Posterior vena cava (tissue), 2 donors: ENCODE measurements around the gene ARHGAP45. TPM values are rescaled to one million over a fixed set of nuclear protein-coding genes. Genes with fewer than 3 reads are reported as not detected.
A peak's percentile ranks its signal among the peaks of the same experiment; 100 is the strongest.

Source experiments
- DNase-seq: peaks from one replicate; pipeline ENCODE4 v3.0.0-alpha.2; 2020; ENCODE audit warnings: low spot score
- intact Hi-C, 2 donors: fragments of 100-400 bp; cut with DNase I; formaldehyde crosslinking; loops; one replicate each; pipeline versions ENCODE4 v1.14.1 to v1.14.2; 2022 to 2023
- total RNA-seq, 2 donors: library from RNA; stranded (reverse); fragmentation: NEBNext Ultra II Directional; extraction: Animal tissue kit (Norgen Biotek cat#: 25700); gene quantifications; one replicate each; pipeline ENCODE4 v1.2.1, GENCODE V29; 2021
- donor health status: DM: yes; HTN: yes; CAD: no.
- donor health status: DM: yes; HTN: yes; CAD: no.

ARHGAP45 gene
- total RNA-seq, 2 donors from 2014 or later = 10.0 to 26.8 TPM

DNA sequence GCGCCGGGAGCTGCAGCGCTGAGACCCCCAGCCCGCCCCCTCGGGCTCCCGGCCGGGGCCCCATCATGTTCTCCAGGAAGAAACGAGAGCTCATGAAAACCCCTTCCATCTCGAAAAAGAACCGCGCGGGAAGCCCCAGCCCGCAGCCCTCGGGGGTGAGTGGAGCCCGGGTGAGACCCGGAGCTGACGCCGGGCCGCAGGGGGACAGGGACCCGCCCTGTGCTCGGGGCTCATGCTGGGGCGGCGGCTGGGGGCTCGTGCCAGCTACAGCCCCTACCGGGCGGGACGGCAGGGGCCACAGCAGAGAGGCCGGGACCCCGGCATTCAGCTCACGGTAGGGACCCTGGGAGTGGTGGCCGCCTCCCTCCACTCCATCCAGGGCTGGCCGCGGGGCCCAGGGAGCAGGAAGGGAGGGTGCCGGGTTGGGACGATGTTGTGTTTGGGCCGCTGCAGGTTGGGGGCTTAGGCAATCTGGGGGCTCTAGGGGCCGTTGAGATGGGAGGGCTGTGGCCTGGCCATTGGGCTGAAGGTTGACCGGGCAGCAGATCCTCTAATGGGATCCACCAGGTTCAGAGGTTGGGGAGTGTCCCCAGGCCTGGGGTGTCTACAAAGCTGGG, 482 bp downstream of the ARHGAP45 start:
- DNase-seq = no peak
- intact Hi-C loops = loop anchor here in 1 of 2 donors (1.0 kb wide), 1 partner anchor 37 kb away; no protein-coding TSS in a partner anchor

DNA sequence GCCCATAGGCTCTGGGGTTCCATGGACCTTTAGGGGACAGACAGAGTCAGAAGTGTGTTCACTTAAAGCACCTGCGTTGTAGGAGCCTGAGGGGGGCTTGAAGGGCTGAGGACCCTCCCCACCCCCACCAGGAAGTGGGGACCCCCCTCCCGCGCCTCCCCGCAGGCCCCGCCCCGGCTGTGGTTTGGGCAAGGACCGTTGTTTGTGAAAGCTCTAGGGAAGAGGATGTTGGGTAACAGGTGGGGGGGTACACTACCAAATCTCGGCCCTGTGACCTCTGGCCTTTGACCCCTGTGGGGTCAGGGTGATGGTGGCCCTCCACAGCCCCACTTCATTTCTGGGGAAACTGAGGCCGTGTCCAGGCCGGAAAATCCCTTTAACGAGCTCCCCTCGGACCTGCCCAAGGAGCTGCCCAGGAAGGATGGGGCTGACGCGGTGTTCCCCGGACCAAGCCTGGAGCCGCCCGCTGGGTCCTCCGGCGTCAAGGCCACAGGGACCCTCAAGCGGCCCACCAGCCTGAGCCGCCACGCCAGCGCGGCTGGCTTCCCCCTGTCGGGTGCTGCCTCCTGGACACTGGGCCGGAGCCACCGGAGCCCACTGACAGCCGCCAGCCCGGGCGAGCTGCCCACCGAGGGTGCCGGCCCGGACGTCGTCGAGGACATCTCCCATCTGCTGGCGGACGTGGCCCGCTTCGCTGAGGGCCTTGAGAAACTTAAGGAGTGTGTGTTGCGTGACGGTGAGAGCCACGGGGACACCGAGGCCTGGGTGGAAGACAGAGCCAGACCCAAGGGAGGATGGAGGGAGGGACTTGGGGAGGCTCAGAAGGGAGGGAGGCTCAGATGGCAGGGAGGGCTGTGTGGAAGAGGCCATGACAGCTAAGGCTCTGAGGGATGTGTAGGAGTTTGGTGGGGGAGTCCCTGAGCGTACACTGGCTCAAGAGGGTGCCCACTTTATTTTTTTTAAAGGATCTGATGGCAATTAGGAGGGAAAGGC, 1.3 kb downstream of the ARHGAP45 start:
- DNase-seq = no peak
- intact Hi-C loops = no loop called here

DNA sequence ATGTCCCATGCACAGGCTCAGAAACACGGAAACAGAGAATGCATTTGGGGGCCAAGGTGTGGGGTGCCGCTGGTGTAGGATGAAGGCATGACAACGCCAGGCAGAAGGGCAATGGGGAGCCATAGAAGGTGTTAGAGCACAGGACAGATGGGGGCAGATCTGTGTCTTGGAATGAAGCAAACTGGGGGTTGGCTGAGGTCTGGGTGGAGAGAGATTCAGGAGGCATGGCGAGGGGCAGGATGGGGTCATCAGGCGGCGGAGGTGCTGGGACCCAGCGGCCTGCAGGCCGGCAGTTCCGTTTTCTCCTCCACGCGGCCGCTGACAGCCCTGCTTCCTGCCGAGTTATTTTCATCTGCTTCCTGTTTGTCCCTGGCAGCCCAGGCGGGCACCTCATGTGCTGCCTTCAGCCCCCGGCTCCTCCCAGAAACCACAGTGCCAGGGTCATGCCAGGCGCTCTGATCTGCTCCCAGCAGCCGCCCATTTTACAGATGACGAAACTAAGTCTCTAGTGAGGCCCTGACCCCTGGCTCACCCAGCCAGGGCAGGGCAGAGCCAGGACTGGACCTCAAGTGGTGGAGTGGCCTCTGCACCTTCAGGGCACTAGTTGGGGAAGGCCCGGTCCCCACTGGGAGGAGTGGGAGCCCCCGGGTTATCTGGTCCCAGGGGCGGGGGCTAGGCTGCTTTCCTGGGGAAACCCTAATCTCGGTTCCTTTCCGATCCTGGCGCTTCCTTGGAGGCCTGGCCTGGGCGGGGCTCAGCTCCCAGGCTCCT, 2.2 kb downstream of the ARHGAP45 start:
- intact Hi-C loops = no loop called here
- DNase-seq = peak; percentile 94

DNA sequence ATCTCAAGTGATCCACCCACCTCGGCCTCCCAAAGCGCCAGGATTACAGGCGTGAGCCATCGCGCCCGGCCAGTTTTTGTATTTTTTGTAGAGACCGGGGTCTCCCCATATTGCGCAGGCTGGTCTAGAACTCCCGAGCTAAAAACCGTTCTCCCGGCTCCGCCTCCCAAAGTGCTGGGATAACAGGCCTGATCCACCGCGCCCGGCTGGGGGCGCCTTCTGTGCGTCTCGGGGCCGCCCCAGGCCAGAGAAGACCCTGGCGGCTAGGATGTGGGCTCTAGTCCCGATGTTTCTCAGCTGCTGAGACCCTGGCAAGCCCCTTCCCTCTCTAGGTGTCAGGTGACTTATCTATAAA, 3.6 kb downstream of the ARHGAP45 start:
- intact Hi-C loops = loop anchor here in 1 of 2 donors (1.0 kb wide), 1 partner anchor 25 kb away; the partner anchor contains the start of gene POLR2E
- no peak for DNase-seq

DNA sequence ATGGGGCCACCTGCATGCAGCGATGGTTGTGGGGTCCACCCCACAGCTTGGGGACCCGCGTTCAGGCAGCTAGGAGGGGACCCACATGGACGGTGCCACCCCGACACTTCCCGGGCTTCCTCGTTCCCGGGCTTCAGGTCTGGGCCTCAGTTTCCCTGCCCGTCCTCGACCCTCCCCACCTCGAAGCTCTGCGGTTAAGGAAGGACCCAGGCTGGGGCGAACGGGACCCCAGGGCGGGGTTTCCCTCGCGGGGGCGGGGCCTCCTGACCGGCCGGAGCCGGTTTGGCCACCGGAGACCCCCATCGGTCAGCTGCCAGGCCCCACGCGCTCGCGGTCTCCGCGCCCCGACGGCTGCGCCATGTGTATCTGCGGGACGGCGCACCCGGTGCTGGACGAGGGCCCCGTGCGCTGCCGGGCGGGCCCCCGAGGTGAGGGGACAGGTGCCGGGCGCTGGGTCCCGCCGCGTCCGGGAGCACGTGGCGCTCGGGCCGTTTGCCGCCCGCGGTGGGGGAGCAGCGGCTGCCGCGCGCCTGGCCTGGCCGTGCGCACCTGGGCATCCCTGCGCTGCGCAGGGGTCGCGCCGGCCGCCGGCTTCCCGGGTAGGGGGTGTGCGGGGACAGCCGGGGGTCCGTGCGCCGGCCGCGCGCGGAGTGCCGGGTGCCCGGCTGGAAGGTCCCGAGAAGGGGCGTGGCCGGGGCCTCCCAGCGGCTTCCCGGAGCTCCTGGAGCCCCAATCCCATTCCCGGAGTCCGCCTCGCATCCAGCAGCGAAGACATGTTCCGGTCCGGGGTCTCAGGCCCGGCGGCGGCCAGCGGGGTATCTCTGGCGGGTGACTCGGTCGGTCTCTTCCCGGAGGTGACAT, 4.2 kb downstream of the ARHGAP45 start:
- intact Hi-C loops = loop anchor here in 1 of 2 donors (1.0 kb wide), 1 partner anchor 24 kb away; the partner anchor contains the start of gene POLR2E
- no peak for DNase-seq

DNA sequence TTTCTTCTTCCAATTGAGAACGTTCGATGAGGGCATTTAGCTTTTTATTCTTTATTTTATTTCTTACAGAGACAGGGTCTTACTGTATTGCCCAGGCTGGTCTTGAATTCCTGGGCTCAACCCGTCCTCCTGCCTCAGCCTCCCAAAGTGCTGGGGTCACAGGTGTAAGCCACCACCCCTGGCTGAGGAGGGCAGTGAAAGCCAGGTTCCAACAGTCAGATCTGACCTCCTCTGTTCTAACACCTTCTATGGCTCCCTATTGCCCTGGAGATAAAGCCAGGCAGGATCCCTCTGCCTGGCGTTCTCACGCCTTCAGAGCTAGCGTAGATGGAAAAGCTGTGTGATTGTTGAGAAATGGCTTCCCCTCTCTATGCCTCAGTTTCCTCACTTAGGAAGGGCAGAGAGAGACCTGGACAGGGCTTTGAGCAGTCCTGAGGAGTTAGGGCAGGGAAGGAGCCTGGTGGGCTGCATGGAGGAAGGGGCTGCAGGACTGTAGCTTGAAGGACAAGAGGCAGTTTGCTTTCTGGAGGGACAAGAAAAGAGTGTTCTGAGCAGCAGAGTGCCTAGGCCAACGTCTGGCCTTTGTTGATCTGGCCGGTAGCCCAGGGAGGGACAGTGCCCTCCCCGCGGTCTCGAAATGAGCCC, 5.5 kb downstream of the ARHGAP45 start:
- intact Hi-C loops = no loop called here
- no peak for DNase-seq

DNA sequence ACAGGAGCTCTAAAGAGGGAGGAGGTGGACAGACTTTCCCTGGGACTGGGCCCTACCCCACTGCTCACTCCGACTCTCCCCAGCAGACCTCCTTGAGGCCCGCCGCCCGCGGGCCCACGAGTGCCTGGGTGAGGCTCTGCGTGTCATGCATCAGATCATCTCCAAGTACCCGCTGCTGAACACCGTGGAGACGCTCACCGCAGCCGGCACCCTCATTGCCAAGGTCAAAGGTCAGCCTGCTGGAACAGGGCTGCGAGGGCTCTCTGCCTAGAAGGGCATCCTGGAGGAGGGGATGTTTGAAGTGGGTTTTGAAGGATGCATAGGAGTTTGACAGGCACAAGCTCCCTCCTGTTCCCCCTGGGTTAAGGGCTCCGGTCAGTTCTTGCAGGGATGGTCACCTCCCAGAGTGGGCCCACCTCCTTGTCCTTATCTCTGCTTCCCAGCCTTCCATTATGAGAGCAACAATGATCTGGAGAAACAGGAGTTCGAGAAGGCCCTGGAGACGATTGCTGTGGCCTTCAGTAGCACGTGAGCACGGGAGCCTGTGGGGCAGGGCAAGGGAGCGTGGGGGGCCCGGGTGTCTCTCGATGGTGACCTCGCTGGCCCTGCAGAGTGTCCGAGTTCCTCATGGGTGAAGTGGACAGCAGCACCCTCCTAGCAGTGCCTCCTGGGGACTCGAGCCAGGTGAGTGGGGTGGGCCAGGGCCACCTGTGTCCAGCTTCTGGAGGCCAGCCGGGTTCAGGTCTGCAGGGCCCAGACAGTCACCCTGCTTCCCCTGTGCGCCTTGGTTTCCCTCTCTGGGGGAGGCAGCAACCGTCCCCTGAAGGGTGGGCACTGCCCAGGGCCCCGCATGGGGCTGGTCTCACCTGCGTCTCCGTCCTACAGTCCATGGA, 6.3 kb downstream of the ARHGAP45 start:
- DNase-seq = no peak
- intact Hi-C loops = no loop called here

DNA sequence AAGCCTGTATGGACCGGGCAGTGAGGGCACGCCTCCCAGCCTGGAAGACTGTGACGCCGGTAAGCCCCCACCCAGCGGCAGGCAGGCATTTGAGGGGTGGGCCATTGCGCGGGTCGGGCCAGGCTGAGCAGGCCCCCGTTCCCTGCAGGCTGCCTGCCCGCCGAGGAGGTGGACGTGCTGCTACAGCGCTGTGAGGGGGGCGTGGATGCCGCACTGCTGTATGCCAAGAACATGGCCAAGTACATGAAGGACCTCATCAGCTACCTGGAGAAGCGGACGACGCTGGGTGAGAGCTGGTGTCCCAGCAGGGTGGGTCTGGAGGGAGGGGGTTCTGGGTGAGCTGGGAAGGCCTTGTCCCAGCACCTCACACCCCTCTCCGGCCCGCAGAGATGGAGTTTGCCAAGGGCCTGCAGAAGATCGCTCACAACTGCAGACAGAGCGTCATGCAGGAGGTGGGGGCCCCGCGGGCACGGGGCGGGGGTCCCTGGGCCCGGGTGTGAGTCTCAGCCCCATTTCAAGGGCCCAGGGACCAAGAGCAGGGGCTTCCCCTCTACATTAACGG, 7.1 kb downstream of the ARHGAP45 start:
- intact Hi-C loops = no loop called here
- no peak for DNase-seq

DNA sequence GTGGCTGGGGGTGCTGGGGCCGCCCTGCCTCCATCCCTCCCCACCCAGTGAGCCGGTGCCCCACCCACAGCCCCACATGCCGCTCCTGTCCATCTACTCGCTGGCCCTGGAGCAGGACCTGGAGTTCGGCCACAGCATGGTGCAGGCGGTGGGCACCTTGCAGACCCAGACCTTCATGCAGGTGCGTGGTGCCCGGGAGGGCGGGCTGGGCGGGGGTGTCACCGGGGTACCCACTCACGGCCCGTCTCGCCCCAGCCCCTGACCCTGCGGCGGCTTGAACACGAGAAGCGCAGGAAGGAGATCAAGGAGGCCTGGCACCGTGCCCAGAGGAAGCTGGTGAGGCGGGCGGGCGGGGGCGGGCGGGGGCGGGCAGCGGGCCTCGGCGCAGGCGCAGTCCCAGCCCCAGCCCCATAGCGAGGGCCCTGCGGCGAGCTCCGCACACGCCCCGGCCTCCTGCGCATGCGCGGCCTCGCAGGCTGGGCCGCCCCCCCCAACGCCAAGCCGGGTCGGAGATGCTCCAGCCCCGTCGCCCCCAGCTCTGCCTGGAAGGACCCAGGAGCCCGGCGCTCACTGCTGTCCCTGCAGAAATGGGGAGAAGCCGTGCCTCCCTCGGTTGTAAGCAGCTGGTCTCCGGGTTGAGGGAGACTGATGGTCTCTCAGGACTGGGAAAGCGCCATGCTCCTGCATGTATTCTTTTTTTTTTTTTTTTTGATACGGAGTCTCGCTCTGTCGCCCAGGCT, 7.7 kb downstream of the ARHGAP45 start:
- intact Hi-C loops = loop anchor here in 1 of 2 donors (1.0 kb wide), 1 partner anchor 34 kb away; no protein-coding TSS in a partner anchor

DNA sequence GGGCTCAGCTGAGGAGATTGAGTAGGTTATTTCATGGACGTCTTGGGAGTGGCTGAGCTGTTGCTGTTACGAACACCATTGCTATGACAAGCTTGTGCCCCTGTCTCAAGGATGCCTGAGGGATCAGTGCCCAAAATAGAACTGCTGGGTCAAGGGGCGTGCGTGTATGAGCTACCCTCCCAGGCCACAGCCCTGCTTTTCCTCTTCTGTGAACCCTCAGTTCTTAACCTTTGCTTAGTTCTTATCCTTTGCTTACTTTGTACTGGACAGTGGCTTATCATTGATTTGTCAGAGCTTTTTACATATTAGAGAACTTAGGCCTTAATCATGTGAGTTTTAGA, 9.0 kb downstream of the ARHGAP45 start:
- DNase-seq = no peak
- intact Hi-C loops = no loop called here

More for the DNA sequence above, 7.7 kb downstream of the ARHGAP45 start:
- peak; percentile 97 for DNase-seq

DNA sequence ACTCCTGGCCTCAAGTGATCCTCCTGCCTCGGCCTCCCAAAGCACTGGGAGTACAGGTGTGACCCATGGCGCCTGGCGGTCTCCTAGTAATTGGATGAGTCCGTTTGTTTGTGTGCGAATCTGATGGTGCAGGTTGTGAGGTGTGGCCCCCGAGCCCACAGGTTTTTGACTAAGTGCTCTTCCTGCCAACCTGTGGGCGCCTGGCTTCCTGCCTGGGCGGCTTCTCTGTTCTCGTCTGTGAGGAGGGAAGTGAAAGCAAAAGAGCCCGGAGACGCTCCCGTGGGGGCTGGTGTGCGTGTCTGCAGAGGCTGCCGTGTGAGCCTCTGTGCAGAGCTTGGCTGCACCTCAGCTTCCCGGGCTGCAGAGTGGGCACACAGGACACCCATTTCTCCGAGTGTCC, 10.0 kb downstream of the ARHGAP45 start:
- intact Hi-C loops = no loop called here
- DNase-seq = peak; percentile 91

DNA sequence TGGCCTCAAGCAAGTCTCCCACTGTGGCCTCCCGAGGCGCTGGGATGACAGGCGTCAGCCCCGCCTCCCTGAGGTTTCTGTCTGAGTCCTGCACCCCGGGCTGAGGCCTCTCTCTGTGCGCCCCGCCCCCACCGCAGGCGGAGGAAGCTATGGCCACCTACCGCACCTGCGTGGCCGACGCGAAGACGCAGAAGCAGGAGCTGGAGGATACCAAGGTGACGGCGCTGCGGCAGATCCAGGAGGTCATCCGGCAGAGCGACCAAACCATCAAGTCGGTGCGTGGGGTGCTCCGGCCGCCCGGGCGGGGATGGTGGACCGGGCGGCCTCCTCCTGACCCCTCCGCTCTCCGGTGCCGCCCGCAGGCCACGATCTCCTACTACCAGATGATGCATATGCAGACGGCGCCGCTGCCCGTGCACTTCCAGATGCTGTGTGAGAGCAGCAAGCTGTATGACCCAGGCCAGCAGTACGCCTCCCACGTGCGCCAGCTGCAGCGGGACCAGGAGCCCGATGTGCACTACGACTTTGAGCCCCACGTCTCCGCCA, 12.7 kb downstream of the ARHGAP45 start:
- intact Hi-C loops = loop anchor here in 1 of 2 donors (5.0 kb wide), 1 partner anchor 32 kb away; no protein-coding TSS in a partner anchor
- DNase-seq = peak; percentile 83

DNA sequence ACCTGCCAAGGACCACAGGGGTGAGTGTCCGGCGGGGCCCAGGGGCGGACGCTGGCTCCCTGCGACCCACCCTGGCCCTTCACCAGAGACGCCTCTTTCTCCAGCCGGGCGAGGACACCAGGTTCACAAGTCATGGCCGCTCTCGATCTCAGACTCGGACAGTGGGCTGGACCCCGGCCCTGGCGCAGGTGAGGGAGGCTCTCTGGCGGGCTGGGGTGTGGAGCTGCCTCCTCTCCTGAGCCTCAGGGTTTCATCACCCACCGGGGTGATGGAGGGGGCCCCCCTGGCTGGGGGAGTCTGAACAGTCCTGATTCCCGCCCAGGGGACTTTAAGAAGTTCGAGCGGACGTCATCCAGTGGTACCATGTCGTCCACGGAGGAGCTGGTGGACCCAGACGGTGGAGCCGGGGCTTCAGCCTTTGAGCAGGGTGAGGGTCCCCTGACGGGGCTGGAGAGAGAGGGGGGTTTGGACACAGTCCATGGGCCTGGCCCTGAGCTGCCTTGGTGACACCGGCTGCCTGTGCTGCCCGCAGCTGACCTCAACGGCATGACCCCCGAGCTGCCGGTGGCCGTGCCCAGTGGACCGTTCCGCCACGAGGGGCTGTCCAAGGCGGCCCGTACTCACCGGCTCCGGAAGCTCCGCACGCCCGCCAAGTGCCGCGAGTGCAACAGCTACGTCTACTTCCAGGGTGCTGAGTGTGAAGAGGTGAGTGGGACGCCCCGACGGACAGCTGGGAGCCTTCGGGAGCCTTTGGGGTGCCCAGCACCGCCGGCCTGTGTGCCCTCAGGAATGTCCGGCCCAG, 13.6 kb downstream of the ARHGAP45 start:
- intact Hi-C loops = loop anchor here in 1 of 2 donors (5.0 kb wide), 1 partner anchor 33 kb away; no protein-coding TSS in a partner anchor
- DNase-seq = peak; percentile 84

DNA sequence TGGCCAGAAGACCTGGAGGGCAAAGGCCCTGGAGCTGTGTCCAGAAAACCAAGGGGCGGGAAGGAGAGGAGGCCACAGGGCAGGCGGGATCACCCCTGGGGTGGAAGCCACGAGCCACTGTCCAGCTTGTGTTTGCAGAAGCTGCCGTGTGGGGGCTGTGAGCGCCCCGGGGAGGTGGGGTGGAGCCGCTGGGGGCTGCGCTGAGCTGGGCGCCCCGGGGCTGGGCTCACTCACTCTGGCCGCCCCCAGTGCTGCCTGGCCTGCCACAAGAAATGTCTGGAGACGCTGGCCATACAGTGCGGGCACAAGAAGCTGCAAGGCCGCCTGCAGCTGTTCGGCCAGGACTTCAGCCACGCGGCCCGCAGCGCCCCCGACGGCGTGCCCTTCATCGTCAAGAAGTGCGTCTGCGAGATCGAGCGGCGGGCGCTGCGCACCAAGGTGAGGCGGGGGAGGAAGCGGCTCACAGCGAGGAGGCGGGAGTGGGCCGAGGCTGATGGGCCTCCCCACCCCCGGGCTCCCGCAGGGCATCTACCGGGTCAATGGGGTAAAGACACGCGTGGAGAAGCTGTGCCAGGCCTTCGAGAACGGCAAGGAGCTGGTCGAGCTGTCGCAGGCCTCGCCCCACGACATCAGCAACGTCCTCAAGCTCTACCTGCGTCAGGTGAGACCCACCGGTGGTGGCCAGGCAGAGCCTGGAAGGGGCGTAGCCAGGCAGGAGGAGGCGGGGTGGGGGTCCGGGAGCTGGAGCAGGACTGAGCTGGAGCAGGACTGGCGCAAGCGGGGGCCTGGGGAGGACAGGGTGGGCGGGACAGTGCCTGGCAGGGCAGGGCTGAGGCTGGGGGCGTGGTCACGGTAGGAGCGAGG, 14.6 kb downstream of the ARHGAP45 start:
- peak; percentile 79 for DNase-seq
- intact Hi-C loops = loop anchor here in 1 of 2 donors (5.0 kb wide), 1 partner anchor 34 kb away; no protein-coding TSS in a partner anchor
